HG03159 (cell line): ENCODE measurements around the gene TBX3.

ENCODE experiments used
- ATAC-seq: cut with Tn5 transposase; IDR thresholded peaks from one replicate; pipeline ENCODE4 v1.9.1; 2021; ENCODE audit warnings: mild to moderate bottlenecking, moderate library complexity; ENCODE audit not compliant: unreplicated experiment

The TBX3 gene

DNA sequence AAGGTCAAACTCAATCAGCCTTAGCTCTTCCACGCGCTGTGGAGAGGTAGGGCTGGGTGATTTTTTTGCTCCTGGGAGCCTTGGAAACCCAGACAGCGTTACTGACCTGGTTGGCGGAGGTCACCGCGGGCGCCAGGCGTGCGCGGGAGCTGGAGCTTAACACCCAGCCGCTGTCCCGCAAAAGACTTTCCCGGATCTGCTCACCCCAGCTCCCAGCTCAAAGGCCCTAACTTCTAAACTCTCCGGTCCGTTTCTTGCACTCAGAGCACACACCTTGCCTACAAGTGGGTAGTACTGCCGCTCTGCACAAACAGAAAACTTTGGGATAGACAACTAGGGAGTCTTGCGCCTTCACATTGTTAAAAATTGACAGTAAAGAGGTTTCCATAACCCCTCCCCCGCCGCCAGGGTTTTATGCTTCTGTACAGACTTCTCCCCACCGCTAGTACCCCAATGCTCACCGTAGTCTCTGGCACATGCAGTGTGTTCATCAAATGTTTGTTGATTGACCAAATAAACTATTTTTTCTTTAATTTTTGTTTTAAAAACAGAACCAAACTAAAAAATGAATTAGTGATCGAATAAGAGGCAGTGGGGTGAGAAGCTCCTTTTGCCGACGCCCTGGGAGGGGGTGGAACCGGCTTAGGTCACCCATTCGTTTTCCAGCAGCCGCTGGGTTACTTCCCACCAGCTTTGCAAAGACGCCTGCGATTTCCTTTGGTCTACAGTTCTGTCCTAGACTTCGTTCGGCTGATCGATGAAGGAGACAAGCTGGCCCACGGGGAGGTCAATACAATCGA, 12.7 kb upstream of the TBX3 start:
- no peak for ATAC-seq

DNA sequence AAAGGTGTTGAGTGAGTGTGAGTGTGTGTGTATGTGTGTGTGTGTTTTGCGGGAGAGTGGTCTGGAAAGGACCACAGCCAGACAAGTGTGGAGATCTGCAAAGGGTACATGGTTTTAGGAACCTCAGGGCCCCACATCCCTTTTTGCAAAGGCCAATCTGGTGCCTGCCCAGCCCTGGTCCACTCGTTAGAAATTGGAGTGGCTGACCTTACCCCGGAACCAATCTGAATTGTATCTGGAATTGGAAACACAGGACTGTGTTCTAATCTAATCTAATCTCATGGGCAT, 11.3 kb upstream of the TBX3 start:
- no peak for ATAC-seq

DNA sequence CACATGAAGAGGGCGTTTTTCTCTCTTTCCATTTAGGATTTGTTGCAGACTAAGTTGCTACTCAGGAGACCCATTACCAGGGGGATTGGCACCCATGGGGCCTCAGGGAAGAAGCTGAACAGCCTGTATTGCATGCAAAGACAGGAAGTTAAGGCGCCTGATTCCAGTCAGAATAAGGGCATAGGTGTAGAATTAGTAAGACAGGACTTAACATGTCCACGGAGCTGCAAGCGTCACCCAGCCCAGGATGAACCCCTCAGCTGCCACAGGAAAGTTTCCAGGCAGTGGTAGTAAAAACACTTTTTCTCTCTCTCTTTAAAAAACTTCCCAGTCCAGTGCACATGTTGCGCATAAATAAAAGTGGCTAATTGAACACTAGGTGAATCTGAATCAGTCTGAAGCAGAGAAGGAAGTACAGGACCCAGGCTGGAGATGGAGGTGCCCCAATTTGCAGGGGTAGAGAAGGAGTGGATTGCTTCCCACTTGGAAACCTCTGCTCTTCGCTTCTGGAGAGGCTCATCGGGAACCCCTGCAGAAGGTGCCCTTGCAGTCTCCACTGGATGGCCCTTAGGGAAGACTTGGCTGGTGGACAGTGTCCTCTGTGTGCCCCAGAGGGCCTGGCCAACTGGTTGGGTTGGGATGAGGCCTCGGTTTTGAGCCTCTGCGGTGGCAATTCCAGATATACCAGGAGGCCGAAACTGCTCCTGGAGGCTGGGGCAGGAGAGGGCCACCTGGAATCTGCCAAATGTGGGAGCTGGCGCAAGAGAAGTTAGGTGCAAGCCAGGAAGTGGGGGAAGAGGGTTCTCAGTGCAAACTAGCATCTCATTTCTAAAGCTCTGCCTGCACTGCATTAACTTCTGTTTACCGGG, 10.7 kb upstream of the TBX3 start:
- no peak for ATAC-seq

DNA sequence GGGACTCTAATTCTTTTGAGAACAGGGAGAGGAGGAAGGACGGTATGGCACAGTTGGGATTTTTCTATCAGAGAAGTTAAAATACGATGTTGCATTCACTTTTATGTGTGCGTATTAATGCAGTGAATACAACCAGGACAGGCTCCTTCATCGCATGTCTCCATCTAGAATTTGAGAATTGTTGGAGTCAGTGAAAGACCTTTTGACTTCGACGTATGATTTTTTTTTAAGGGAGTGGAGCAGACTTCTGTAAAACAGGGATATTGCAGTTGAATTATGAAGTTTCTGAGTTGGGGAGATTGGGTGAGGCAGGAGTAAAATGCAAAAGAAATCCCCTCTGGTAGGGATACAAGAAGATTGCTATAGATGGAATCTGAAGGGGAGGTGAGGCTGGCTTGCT, 9.6 kb upstream of the TBX3 start:
- no peak for ATAC-seq

DNA sequence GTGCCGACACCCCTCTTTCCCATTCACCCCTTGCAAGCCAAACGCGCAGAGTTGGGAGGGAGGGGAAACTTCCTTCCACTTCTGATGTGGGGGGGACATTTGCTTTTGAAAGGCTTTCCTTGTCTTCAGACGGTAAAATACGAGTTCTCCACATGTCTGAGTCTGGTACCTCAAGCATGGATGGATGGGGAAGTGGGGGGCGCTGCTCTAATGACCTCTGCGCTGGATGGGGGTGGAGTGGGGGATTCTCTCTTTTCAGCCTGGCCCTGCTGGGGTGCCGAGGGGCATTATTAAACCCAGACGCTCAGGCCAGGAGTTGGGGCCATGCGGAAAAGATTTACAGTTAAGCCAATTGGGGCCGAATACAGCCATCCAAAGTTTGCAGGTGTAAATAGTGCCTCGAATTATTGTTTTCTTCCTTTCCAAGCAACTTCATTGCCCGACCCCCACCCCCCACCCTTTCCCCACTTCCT, 9.1 kb upstream of the TBX3 start:
- no peak for ATAC-seq

DNA sequence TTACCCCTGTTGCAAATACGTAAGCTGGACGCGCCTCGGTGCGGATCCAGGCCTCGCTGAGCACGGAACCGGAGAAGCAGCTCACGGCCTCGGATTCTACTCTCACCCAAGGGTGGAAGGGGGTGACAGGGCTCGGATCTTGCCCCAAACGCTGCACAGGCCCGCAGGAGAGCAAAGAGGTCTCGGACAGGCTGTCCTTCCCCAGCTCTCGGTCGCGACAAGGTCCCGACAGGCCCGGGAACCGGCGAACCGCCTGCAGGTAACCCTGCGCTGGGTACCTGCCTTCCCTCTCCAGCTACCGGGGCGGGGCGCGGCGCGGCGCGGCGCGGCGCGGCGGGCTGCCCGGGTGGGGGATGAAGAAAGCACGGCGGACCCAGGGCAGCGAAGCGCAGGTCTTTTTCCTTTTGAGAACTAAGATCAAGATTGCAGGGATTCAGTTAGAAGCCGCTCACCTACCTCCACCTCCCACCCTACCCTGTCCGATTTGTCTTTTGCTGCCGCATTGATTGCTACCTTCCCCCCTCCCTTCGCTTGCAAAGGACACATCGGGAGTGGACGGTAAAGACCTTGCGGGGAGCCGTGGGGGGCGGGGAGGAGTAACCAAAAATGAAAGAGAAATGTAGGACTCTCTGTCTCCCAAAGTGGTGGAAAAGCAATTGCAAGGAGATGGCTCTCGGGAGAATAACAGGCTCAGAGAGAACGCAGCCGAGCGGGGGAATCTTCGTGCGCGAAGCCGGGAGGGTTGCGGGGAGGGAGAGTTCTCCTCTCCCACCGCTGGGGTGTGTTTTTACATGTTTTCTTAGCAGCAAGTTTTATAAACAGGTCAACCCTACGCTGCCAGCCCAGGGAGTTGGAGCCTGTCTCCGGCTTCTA, 8.4 kb upstream of the TBX3 start:
- no peak for ATAC-seq

DNA sequence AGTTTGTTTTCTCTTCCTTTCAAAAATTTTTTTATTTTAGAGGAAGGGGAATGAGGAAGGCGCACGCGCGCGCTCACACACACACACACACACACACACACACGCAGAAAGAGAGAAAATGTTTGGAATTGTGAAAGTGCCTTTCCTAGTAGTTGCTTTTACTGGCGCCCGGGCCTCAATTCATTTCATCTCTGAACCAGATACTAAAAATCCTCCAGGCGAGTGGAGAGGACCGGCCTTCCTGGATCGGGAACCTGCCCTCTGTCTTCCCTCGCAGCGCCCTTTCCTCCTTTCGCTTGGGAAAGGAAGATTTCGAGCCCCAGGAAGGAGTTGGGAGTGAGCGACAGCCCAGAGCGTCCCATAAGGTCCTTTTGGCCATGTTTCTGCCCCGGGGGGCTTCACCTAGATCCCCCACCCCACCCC, 7.8 kb upstream of the TBX3 start:
- no peak for ATAC-seq

DNA sequence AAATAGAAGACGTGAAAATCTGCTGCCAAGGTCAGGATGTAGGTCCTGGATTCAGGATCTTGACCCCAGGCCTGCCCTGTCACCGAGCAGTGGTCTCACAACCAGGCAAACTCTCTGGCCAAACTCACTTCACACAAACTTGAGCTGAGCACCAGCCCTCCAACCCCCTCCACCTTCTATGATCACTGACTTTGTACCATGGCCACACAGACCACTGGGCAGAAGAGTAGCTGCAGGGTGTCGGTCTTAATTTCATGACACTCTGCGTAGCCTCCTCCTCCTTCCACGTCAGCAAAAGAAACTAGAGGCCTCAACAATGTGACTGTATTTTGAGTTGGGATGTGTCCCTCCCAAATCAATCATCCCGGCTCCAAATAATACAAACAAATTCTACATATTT, 7.2 kb upstream of the TBX3 start:
- ATAC-seq = no peak

DNA sequence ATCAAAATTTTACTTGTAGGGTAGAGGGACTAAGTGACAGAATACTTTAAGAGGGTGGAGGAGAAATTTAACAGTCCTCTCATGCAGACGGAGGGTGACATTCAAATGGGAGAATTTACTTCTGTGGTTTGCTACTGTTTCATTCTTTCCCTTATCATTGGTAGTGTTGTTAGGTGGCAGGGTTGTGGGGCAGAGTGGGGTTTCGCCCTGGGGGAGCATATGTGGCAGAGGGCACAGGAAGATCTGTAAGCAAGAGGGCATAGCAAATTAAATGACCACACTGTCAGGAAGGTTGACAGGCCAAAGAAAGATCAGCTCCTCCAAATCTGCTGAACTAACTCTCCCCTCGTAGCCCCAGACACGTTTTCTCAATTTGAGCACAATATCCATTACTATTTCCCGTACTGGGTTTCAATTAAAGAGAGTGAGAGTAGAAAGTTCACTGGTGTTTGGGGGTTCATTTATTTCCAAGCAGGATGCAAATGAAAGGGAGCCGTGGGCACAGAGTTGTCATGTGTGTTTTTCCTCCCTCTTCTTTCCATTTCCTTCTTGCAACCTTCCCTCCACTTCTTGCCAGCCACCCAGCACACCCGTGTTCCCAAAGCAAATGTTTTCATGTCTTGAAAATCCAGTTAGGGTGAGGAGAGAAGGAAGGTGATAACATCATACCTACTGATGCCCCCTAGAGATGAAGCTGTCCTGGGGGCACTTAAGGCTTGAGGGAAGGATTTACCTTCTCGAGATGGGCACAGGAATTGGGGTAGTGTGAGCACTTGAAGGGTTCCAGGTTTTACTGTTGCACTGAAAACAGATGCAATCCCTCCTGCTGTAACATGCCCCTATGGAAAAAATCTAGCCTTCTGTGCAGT, 6.5 kb upstream of the TBX3 start:
- no peak for ATAC-seq

DNA sequence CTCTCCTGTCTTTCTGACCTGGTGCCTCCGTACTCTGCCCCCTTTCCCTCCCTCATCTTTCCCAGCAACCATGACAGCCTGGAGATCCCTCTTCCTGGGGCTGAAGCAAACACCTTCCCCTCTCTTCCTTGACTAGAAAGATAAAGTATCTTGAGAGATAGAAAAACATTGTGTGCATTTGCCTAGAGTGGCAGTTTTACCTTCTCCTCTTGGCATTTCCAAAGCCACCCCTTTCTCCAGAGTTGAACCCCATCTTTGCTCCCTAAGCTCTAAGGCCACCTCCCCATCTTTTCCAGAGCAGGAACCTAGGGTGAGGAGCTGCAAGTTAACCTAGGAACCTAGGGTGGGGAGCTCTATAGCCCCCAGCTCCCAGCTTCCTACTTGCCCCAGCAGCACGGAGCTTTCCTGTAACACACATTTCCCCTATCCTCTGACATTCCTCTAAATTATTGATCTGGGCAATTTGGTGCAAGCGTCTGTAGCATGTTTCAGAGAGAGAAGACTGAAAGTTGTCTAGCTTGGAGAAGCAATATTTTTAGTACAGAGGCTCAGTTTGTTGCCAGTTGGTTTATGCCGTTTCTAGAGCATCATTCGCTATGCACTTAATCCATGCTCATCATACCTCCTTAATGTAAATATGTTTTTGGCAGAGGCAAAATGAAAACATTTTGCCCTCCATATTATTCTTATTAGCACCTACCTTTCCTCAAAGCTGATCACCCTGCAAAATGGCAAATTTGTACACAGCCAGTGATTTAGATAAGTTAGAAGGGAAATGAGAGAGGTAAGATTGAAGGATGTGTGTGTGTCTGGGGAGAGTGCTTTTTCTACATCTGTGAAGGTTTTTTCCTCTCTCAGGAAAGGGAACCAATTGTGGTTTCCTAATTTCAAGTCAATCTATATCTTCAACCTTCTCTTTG, 5.4 kb upstream of the TBX3 start:
- ATAC-seq = no peak

DNA sequence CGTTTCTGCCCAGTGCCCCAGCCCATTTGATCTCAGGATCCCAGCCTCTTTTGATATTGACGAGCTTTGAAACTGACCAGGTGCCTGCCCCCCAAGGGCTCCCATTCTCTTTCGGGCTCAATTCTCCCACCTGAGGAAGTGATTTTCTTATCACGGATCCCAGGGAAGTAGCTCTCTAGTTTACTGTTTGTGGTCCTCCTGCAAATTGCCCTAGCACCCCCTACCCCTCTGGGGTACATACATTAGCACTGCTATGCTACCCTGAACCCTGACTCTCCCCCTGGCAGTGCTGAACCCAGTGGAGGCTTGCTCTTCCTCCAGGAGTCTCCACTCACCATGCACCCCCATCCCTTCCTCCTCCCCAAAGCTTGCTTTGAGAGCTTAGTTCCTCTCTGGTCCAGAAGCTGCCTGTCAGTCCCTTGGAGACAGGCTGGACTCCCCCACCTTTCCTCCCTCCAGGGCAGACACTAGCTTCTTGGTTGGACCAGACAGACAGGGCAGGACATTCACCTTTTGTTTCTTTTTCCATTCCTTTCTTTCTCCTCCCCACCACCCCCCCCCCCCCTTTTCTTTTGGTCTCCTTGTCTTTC, 4.4 kb upstream of the TBX3 start:
- no peak for ATAC-seq

DNA sequence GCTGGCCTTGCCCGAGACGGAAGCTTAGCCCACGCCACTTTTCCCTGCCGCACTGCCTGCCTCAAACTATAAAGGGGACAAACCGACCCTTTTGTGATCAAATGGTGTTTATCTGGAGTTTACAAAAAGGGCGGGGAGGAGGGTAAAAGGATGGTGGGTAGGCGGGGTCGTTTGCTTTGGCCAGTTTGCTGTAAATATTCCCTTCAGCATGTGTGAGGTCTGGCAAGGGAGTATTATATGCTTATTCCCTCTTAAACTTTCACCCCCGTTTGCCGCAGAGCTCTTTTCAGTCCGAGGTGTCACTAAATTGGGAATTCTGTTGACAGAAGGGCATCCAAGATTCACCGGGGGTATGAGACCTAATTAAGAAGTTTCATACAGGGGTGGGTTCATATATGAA, 3.8 kb upstream of the TBX3 start:
- no peak for ATAC-seq

DNA sequence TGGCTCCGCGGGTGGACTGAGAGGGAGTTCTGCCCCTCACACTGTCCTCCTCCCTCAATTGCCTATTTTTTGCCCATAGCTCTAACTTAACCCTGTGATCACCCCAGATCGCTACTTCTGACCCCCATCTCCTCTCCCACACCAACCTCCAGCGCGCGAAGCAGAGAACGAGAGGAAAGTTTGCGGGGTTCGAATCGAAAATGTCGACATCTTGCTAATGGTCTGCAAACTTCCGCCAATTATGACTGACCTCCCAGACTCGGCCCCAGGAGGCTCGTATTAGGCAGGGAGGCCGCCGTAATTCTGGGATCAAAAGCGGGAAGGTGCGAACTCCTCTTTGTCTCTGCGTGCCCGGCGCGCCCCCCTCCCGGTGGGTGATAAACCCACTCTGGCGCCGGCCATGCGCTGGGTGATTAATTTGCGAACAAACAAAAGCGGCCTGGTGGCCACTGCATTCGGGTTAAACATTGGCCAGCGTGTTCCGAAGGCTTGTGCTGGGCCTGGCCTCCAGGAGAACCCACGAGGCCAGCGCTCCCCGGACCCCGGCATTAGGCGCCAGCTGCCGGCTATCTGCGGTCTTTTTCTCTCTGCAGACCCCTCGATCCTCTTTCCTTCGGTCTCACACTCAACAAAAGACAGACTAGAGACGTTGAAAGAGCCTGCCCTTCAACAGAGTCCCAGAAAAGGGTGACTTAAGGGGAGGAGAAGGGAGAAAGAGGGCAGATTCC, 3.0 kb upstream of the TBX3 start:
- no peak for ATAC-seq

DNA sequence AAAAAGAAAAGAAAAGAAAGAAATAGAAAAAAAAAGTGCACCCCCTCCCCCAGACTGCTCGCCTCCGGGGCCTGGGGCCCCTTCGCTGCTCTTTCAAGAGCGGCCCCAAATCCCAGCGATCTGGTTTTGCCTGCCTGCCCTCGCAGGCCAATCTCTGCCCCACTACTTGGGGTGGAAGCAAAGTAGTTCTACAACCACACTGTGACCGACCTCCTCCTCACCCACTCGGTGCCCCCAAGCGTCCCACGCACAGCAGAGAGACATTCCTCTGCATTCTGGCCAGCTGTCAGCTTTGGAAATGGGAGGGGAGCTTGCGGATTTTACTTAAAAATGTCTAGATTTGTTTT, 2.4 kb upstream of the TBX3 start:
- no peak for ATAC-seq

DNA sequence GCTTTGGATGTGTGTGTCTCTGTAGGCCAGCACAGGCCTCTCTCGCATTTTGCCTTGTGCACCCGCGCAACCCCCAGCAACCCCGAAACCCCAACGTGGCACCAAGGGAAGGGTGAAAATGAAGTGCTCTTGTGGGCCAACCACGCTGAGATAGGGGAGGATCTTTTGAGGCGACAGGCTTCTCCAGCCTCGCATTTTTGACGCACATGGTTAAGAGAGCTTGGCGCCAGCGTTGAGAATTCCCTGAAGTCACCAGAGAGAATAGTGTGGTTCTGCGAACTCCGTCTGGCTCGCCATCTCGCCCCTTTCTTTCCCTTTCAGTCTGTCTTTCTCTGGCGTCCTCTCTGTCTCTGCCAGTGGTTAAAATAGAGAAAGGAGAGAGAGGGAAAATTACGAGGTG, 1.9 kb upstream of the TBX3 start:
- ATAC-seq = no peak

DNA sequence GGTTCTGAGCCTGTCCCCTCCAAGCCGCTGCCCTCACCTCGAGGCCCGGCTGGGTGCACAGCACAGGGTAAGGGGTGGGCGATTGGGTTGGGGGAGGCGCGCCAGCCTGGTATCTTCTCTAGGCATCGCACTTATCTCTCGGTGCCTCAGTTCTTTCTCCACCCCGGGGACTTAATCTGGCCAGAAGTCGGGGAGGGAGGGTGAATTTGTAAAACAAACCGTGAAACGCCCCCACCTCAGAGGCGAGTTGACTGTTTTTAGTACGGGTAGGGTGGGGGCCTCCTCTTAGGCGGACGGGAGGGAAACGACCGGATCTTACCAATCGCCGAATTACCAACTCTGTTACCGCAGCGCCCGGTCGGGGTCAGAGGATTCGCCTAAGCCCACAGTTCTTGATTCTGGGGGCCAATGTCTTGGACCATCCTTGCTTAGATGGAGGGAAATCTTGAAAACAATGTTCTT, 1.4 kb upstream of the TBX3 start:
- no peak for ATAC-seq

DNA sequence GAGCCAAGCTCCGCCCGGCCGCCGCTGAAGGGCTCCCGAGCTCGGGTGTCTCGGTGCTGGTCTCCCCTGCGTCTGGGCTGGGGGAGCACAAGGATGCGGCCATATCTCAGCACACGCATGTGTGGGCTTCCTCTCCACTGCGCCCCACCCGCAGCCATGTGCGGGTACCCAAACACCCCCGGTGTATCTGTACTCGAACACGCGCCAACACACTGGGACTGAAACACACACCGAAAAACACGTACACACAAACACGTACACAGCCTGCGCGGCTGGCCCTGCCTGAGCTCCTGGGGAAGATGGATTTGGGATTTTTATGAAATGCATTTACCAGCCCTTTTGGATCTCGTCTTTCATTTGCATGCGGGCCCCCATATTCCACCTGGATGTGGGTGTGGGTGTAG, 897 bp upstream of the TBX3 start:
- no peak for ATAC-seq

DNA sequence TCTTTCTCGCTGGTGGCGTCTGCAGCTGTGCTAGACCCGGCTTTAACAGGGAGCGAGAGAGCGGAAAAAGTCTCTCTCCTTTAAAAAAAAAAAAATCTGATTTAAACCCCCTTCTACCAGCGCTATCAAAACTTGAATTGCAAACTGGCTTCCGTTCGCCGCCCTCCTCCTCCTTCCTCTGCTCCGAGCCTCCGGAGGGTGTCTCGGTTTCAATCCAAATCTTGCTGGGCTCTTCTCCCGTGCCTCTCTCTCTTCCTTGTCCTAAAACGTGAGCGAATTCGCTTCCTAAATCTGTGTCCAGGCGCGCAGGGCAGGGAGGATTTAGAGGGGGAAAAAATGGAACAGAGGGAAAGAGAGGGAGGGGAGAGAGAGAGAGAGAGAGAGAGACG, 272 bp downstream of the TBX3 start:
- no peak for ATAC-seq
